ENCODE data around the gene TBCD.

The TBCD gene

GRCh38 chr17:82871776-82872561 lies 120.1 kb downstream of the TBCD start:
- peaks cover 87 to 100% (median 100%) of the 10 kb centered on the region in 10 experiments for H3K4me1 ChIP-seq
- no peaks in the 10 kb centered on the region for H3K9me3 ChIP-seq (replicated peaks in 1 of 11)
- H3K9ac ChIP-seq = peak overlapping the region in 9 of 11 experiments; percentile 26 to 79 (median 66); a peak in 16 of 22 replicates
- peaks cover 42 to 100% (median 76%) of the 10 kb centered on the region in 11 experiments; a peak in 21 of 22 replicates for H4K20me1 ChIP-seq
- H3K27me3 ChIP-seq = peaks cover 15 to 79% (median 28%) of the 10 kb centered on the region in 11 experiments; a peak in 20 of 22 replicates
- peak overlapping the region in 7 of 10 experiments; percentile 0 to 52 (median 12); a peak in 6 of 20 replicates for H3K4me3 ChIP-seq
- H3K36me3 ChIP-seq = peaks cover 5 to 31% (median 12%) of the 10 kb centered on the region in 11 experiments; a peak in 18 of 22 replicates
- peak overlapping the region; percentile 76 to 100 (median 98) for H3K4me2 ChIP-seq
- no peak for TF ChIP-seq Cebpa-rat (IDR thresholded peaks at IDR 0.05)
- H3K27ac ChIP-seq = peak overlapping the region in 9 of 11 experiments; percentile 55 to 90 (median 76); a peak in 18 of 22 replicates

GRCh38 chr17:82872591-82873520 lies 121.0 kb downstream of the TBCD start:
- peak overlapping the region in 9 of 11 experiments; percentile 55 to 90 (median 76); a peak in 18 of 22 replicates for H3K27ac ChIP-seq

GRCh38 chr17:82873521-82873920 lies 121.7 kb downstream of the TBCD start:
- TF ChIP-seq Cebpa-rat (IDR thresholded peaks at IDR 0.05) = no peak
- H3K27ac ChIP-seq = peak overlapping the region in 7 of 11 experiments; percentile 72 to 90 (median 85); a peak in 10 of 22 replicates
- peaks cover 5 to 31% (median 12%) of the 10 kb centered on the region in 11 experiments; a peak in 18 of 22 replicates for H3K36me3 ChIP-seq
- peak overlapping the region in 5 of 11 experiments; percentile 61 to 79 (median 76); a peak in 7 of 22 replicates for H3K9ac ChIP-seq
- H3K27me3 ChIP-seq = peaks cover 8 to 64% (median 24%) of the 10 kb centered on the region in 11 experiments; a peak in 18 of 22 replicates
- H3K4me1 ChIP-seq = peaks cover 87 to 100% (median 100%) of the 10 kb centered on the region in 10 experiments
- H4K20me1 ChIP-seq = peaks cover 32 to 100% (median 60%) of the 10 kb centered on the region in 11 experiments; a peak in 20 of 22 replicates
- H3K9me3 ChIP-seq (replicated peaks in 1 of 11) = no peaks in the 10 kb centered on the region
- H3K4me3 ChIP-seq = no peak overlapping the region
- H3K4me2 ChIP-seq = peak overlapping the region; percentile 76 to 100 (median 98)

More at GRCh38 chr17:82872591-82873520, 121.0 kb downstream of the TBCD start:
- peak overlapping the region; percentile 76 to 100 (median 98) for H3K4me2 ChIP-seq
- H3K4me1 ChIP-seq = peaks cover 87 to 100% (median 100%) of the 10 kb centered on the region in 10 experiments
- peaks cover 39 to 100% (median 67%) of the 10 kb centered on the region in 11 experiments; a peak in 21 of 22 replicates for H4K20me1 ChIP-seq
- H3K4me3 ChIP-seq = peak overlapping the region in 1 of 10 experiments; percentile 0; a peak in 2 of 20 replicates
- H3K9ac ChIP-seq = peak overlapping the region in 9 of 11 experiments; percentile 3 to 79 (median 66); a peak in 15 of 22 replicates
- peaks cover 5 to 31% (median 12%) of the 10 kb centered on the region in 11 experiments; a peak in 18 of 22 replicates for H3K36me3 ChIP-seq
- no peaks in the 10 kb centered on the region for H3K9me3 ChIP-seq (replicated peaks in 1 of 11)
- no peak for TF ChIP-seq Cebpa-rat (IDR thresholded peaks at IDR 0.05)
- H3K27me3 ChIP-seq = peaks cover 11 to 70% (median 27%) of the 10 kb centered on the region in 11 experiments; a peak in 20 of 22 replicates

- Histone ChIP-seq H3K27me3 (peaks cover under 1 to 57% (median 17%) of the 10 kb centered on the region in 11 experiments; a peak in 15 of 22 replicates), H3K4me1 (peaks cover 87 to 100% (median 100%) of the 10 kb centered on the region in 10 experiments), H3K9ac (peak overlapping the region in 4 of 11 experiments; percentile 75 to 79 (median 77); a peak in 5 of 22 replicates), H4K20me1 (peaks cover 28 to 100% (median 53%) of the 10 kb centered on the region in 11 experiments; a peak in 20 of 22 replicates), H3K36me3 (peaks cover 6 to 31% (median 12%) of the 10 kb centered on the region in 11 experiments; a peak in 18 of 22 replicates), H3K4me2 (peak overlapping the region; percentile 3 to 100 (median 98); a peak in 19 of 22 replicates), H3K27ac (peak overlapping the region in 7 of 11 experiments; percentile 3 to 90 (median 85); a peak in 8 of 22 replicates), H3K4me3 (no peak overlapping the region), H3K9me3 (replicated peaks in 1 of 11) (no peaks in the 10 kb centered on the region)
- no peak for TF ChIP-seq Cebpa-rat (IDR thresholded peaks at IDR 0.05)
These were observed 122.4 kb downstream of the TBCD start for GRCh38 chr17:82874011-82874835.

GRCh38 chr17:82875407-82875856 lies 123.6 kb downstream of the TBCD start:
- Histone ChIP-seq H3K4me1 (peaks cover 87 to 100% (median 100%) of the 10 kb centered on the region in 10 experiments), H4K20me1 (peaks cover 16 to 100% (median 46%) of the 10 kb centered on the region in 11 experiments; a peak in 19 of 22 replicates), H3K9me3 (replicated peaks in 1 of 11) (no peaks in the 10 kb centered on the region), H3K36me3 (peaks cover 2 to 28% (median 8%) of the 10 kb centered on the region in 11 experiments; a peak in 16 of 22 replicates), H3K27me3 (peaks cover 0 to 45% (median 13%) of the 10 kb centered on the region in 11 experiments; a peak in 12 of 22 replicates), H3K27ac (peak overlapping the region in 2 of 11 experiments; percentile 4 to 59; a peak in 1 of 22 replicates), H3K4me3 (no peak overlapping the region), H3K4me2 (peak overlapping the region in 10 of 11 experiments; percentile 91 to 100 (median 98); a peak in 21 of 22 replicates), H3K9ac (peak overlapping the region in 3 of 11 experiments; percentile 4 to 21 (median 10); a peak in 3 of 22 replicates)
- no peak for TF ChIP-seq Cebpa-rat (IDR thresholded peaks at IDR 0.05)

GRCh38 chr17:82876149-82876548 lies 124.3 kb downstream of the TBCD start:
- 0 out of 22 replicates have a peak, but pooled peaks of 1 of the 11 experiments have one; percentile 21 for TF ChIP-seq Cebpa-rat (IDR thresholded peaks at IDR 0.05)
- H3K4me3 ChIP-seq = no peak overlapping the region
- H3K9me3 ChIP-seq (replicated peaks in 1 of 11) = no peaks in the 10 kb centered on the region
- peak overlapping the region in 7 of 11 experiments; percentile 6 to 53 (median 23); a peak in 10 of 22 replicates for H3K9ac ChIP-seq
- H3K4me1 ChIP-seq = peaks cover 87 to 100% (median 100%) of the 10 kb centered on the region in 10 experiments
- H4K20me1 ChIP-seq = peaks cover 8 to 100% (median 38%) of the 10 kb centered on the region in 11 experiments; a peak in 19 of 22 replicates
- H3K4me2 ChIP-seq = peak overlapping the region; percentile 91 to 100 (median 98)
- peak overlapping the region in 8 of 11 experiments; percentile 16 to 78 (median 56); a peak in 12 of 22 replicates for H3K27ac ChIP-seq
- H3K27me3 ChIP-seq = peaks cover 0 to 37% (median 13%) of the 10 kb centered on the region in 11 experiments; a peak in 12 of 22 replicates
- H3K36me3 ChIP-seq = peaks cover 0 to 25% (median 6%) of the 10 kb centered on the region in 11 experiments; a peak in 8 of 22 replicates

Measured in BLaER1 treated with 17β-estradiol and CSF1 and Interleukin-3, amounts not matched to agents 10 nM and 100 nM (cell line).